Prostate gland (tissue), 2 donors: ENCODE results near the gene PEX1.

ENCODE experiments used
- CTCF ChIP-seq, 4 experiments: fragments of 200-600 bp in 2 of 4; fragments of 450-650 bp in 2 of 4; sonication (generic) in 2 of 4; IDR thresholded peaks; 1 replicate in 3 of 4; 2 replicates in 1 of 4; pipeline ENCODE4 v1.5.1; 2016 to 2019; ENCODE audit warnings: antibody characterized with exemption in 4 of 4, mild to moderate bottlenecking in 2 of 4, moderate library complexity in 2 of 4
- POLR2A ChIP-seq: fragments of 450-650 bp; IDR thresholded peaks from one replicate; pipeline ENCODE4 v1.6.1; 2016; ENCODE audit warnings: antibody characterized with exemption, mild to moderate bottlenecking
- POLR2AphosphoS5 ChIP-seq: sonication (generic); formaldehyde crosslinking; IDR thresholded peaks from one replicate; pipeline ENCODE4 v1.6.1; 2017; ENCODE audit warnings: antibody characterized with exemption

- TF ChIP-seq CTCF (IDR thresholded peaks at IDR 0.05) (no peak), POLR2A (no peak), POLR2AphosphoS5 (no peak)
These were observed 67.8 kb downstream of the PEX1 start for GRCh38 chr7:92460510-92460909.
